GM12878 (cell line): ENCODE results near the gene HAUS7. TPM values are rescaled to one million over a fixed set of nuclear protein-coding genes. Genes with fewer than 3 reads are reported as not detected.

Experiments used
- ATAC-seq: fragments of 200-7000 bp; cut with Tn5 transposase; 3 replicates; pipeline ENCODE4 v1.9.1; 2020; ENCODE audit warnings: mild to moderate bottlenecking, moderate library complexity
- BruUV-seq: library from RNA; stranded (reverse); fragments of 400-500 nt; replicated peaks from 2 replicates; lab custom pipeline; 2021; lab: Mats Ljungman, UMichigan
- CTCF ChIA-PET: fragments of 300-600 bp; sonication (Branson Sonifier 250); formaldehyde crosslinking; extraction: SDS; loops from one replicate; lab custom pipeline; 2021; ENCODE audit warnings: inconsistent platforms; lab: Yijun Ruan, JAX
- POLR2A ChIA-PET: fragments of 350-600 bp; formaldehyde crosslinking; extraction: SDS; loops from one replicate; lab custom pipeline; 2021; ENCODE audit warnings: inconsistent platforms; lab: Charles Lee
- RAD21 ChIA-PET: fragments of 300-600 bp; sonication (Branson Sonifier 250); formaldehyde crosslinking; loops from one replicate; lab custom pipeline; 2023; ENCODE audit warnings: antibody characterized with exemption; ENCODE audit not compliant: unreplicated experiment; lab: Charles Lee
- SMC1A ChIA-PET: fragments of 300-600 bp; sonication (Branson Sonifier 250); formaldehyde crosslinking; loops from one replicate; lab custom pipeline; 2023; ENCODE audit not compliant: unreplicated experiment, uncharacterized antibody; lab: Charles Lee
- DNase-seq: peaks from one replicate; pipeline ENCODE4 v3.0.0-alpha.2; 2011; ENCODE audit warnings: low read depth, low spot score
- FAIRE-seq: peaks from 3 replicates; lab custom pipeline; 2011; peaks lifted over from hg19 to GRCh38; lab: Jason Lieb, UNC
- H2AFZ ChIP-seq: 2 replicates; pipeline ENCODE4 v1.6.0; 2011; ENCODE audit warnings: low read depth, low read length, control low read depth; ENCODE audit not compliant: control insufficient read depth
- H3K27ac ChIP-seq: 2 replicates; pipeline ENCODE4 v1.5.1; 2011; ENCODE audit warnings: control low read depth; ENCODE audit not compliant: control insufficient read depth, insufficient read depth
- H3K27me3 ChIP-seq, 2 experiments: replicated peaks in 1 of 2; 2 replicates each; pipeline versions ENCODE4 v1.6.0 to v1.6.1; 2011; ENCODE audit warnings: low read length in 1 of 2; ENCODE audit not compliant: control insufficient read depth in 2 of 2, insufficient read depth in 2 of 2
- H3K36me3 ChIP-seq, 2 experiments: 2 replicates each; pipeline ENCODE4 v1.5.1; 2011; ENCODE audit warnings: low read length in 1 of 2; ENCODE audit not compliant: control insufficient read depth in 2 of 2, insufficient read depth in 2 of 2
- H3K4me1 ChIP-seq: 2 replicates; pipeline ENCODE4 v1.6.1; 2011; ENCODE audit warnings: mild to moderate bottlenecking, low read length, moderate library complexity, mixed read lengths; ENCODE audit not compliant: control insufficient read depth, insufficient read depth
- H3K4me2 ChIP-seq: 2 replicates; pipeline ENCODE4 v1.6.0; 2011; ENCODE audit warnings: control low read depth; ENCODE audit not compliant: control insufficient read depth, insufficient read depth
- H3K4me3 ChIP-seq: fragments of 200-600 bp; sonication (generic); 2 replicates; pipeline ENCODE4 v1.5.1; 2016
- H3K79me2 ChIP-seq: 2 replicates; pipeline ENCODE4 v1.6.0; 2011; ENCODE audit warnings: low read length; ENCODE audit not compliant: control insufficient read depth, insufficient read depth
- H3K9ac ChIP-seq: 2 replicates; pipeline ENCODE4 v1.8.0; 2011; ENCODE audit warnings: low read length, control low read depth, mixed read lengths; ENCODE audit not compliant: control insufficient read depth, insufficient read depth
- H3K9me3 ChIP-seq: replicated peaks from 3 replicates; pipeline ENCODE4 v1.5.1; 2011; ENCODE audit warnings: mild to moderate bottlenecking, low read length; ENCODE audit not compliant: control insufficient read depth, insufficient read depth
- H4K20me1 ChIP-seq: 2 replicates; pipeline ENCODE4 v1.6.0; 2011; ENCODE audit not compliant: control insufficient read depth, insufficient read depth
- BHLHE40 ChIP-seq, 2 experiments: fragments of 450-650 bp in 1 of 2; IDR thresholded peaks; 2 replicates each; pipeline ENCODE4 v1.6.1; 2011 to 2017; ENCODE audit warnings: low read depth in 2 of 2, borderline replicate concordance in 1 of 2, improper control_type of control experiment in 1 of 2, low read length in 1 of 2, mild to moderate bottlenecking in 1 of 2
- CTCF ChIP-seq, 3 experiments: IDR thresholded peaks in 2 of 3; conservative IDR thresholded peaks in 1 of 3; 2 replicates each; pipeline ENCODE4 v1.5.1; 2011; ENCODE audit warnings: low read depth in 3 of 3, low read length in 3 of 3, mild to moderate bottlenecking in 3 of 3, control low read depth in 2 of 3, moderate library complexity in 2 of 3, inconsistent platforms in 1 of 3, mixed read lengths in 1 of 3; ENCODE audit not compliant: control insufficient read depth in 2 of 3, insufficient read depth in 1 of 3; ENCODE audit errors: extremely low read depth in 1 of 3
- JUND ChIP-seq: IDR thresholded peaks from 2 replicates; pipeline ENCODE4 v1.6.1; 2012; ENCODE audit warnings: low read depth, mild to moderate bottlenecking, low read length, improper control_type of control experiment, moderate library complexity
- LARP7 ChIP-seq: fragments of 450-650 bp; IDR thresholded peaks from 2 replicates; pipeline ENCODE4 v1.6.1; 2017; ENCODE audit warnings: mild to moderate bottlenecking
- MXI1 ChIP-seq: fragments of 150-350 bp; IDR thresholded peaks from 2 replicates; pipeline ENCODE4 v1.6.1; 2011; ENCODE audit warnings: low read depth, mild to moderate bottlenecking, inconsistent platforms, low read length, improper control_type of control experiment
- NKRF ChIP-seq: fragments of 450-650 bp; conservative IDR thresholded peaks from 2 replicates; pipeline ENCODE4 v1.6.1; 2017; ENCODE audit warnings: mild to moderate bottlenecking, moderate library complexity
- PKNOX1 ChIP-seq: fragments of 450-650 bp; IDR thresholded peaks from 2 replicates; pipeline ENCODE4 v1.6.1; 2016; ENCODE audit warnings: mild to moderate bottlenecking
- RBBP5 ChIP-seq: fragments of 200-600 bp; sonication (generic); conservative IDR thresholded peaks from 2 replicates; pipeline ENCODE4 v1.6.1; 2016
- REST ChIP-seq: IDR thresholded peaks from 2 replicates; pipeline ENCODE4 v1.6.1; 2012; ENCODE audit warnings: mild to moderate bottlenecking, low read depth, low read length
- SIN3A ChIP-seq: IDR thresholded peaks from 2 replicates; pipeline ENCODE4 v1.6.1; 2012; ENCODE audit warnings: low read depth, low read length, improper control_type of control experiment
- SMAD5 ChIP-seq: IDR thresholded peaks from 2 replicates; pipeline ENCODE4 v1.6.1; 2016; ENCODE audit warnings: antibody characterized with exemption, low read depth
- SREBF1 ChIP-seq: IDR thresholded peaks from 2 replicates; pipeline ENCODE4 v1.6.1; 2012; ENCODE audit warnings: mild to moderate bottlenecking, low read length
- WGBS: methylation state at CpG from one replicate; pipeline ENCODE4 v1.1.6; 2016; ENCODE audit warnings: low lambda C conversion rate; ENCODE audit not compliant: insufficient replicate concordance, insufficient coverage; ENCODE audit errors: missing lambda C conversion rate; 5-methylcytosine and 5-hydroxymethylcytosine counted together
- in situ Hi-C: fragments of 300-500 bp; cut with MboI; formaldehyde crosslinking; loops from 9 replicates; pipeline ENCODE4 v1.14.3; 2018; ENCODE audit warnings: mixed read lengths
- intact Hi-C: fragments of 100-400 bp; cut with micrococcal nuclease; formaldehyde crosslinking; loops from one replicate; pipeline ENCODE4 v1.14.2; 2022; ENCODE audit not compliant: unreplicated experiment
- polyA plus RNA-seq, 11 experiments: library from polyadenylated mRNA; depleted of rRNA in 4 of 11; unstranded in 6 of 11; stranded (reverse) in 5 of 11; fragments of >200 nt; fragmentation: Nextera tagmentation in 4 of 11; fragmentation: Illumina TruSeq in 1 of 11; extraction: Ambion mirVana in 4 of 11; extraction: Trizol in 1 of 11; gene quantifications; 1 replicate in 1 of 11; 2 replicates in 10 of 11; pipeline versions ENCODE4 v1.2.1 to v1.2.3, GENCODE V29; 2011 to 2016; ENCODE audit warnings: inconsistent platforms in 2 of 11, missing spikeins in 2 of 11, low read depth in 1 of 11
- total RNA-seq, 4 experiments: library from RNA; depleted of rRNA in 3 of 4; stranded (reverse); fragments of >200 nt in 3 of 4; fragmentation: Illumina TruSeq in 1 of 4; extraction: Trizol in 1 of 4; gene quantifications; 2 replicates each; pipeline versions ENCODE4 v1.2.1 to v1.2.3, GENCODE V29; 2013 to 2021

HAUS7 gene
- total and polyA plus RNA-seq, 10 of the 15 experiments (the other 5 are each of a cell fraction or from before 2014, with no cell fraction given): 6.7 to 63.3 (median 24.1) TPM

GRCh38 chrX:153469811-153470410 is 465 bp downstream of the HAUS7 start:
- H3K27me3 ChIP-seq: no peaks in the 10 kb centered on the region
- peak overlapping the region; percentile 72 for H3K4me2 ChIP-seq
- intact Hi-C loops: loop anchor here (2.0 kb wide), 1 partner anchor 37 kb away; no protein-coding TSS in a partner anchor
- H4K20me1 ChIP-seq: no peaks in the 10 kb centered on the region
- no peaks in the 10 kb centered on the region; a peak in 2 of 4 replicates for H3K36me3 ChIP-seq
- ChIA-PET RAD21 (no interaction called here), SMC1A (interaction anchor here (1.3 kb wide), 1 partner anchor 69 kb away, joined by 3 read pairs; no protein-coding TSS in a partner anchor), CTCF (interaction anchor here (0.6 to 2.3 kb wide), 4 partner anchors 37 to 528 kb away, joined by 3 to 7 read pairs (median 4); no protein-coding TSS in a partner anchor), POLR2A (no interaction called here)
- H3K9ac ChIP-seq: peak overlapping the region; percentile 47
- peaks cover 6% of the 10 kb centered on the region for H3K79me2 ChIP-seq
- H3K9me3 ChIP-seq: no peaks in the 10 kb centered on the region
- H2AFZ ChIP-seq: peak overlapping the region; percentile 63
- peak overlapping the region; percentile 31; the same call in 1 of the 2 replicates for H3K27ac ChIP-seq
- in situ Hi-C loops: no loop called here
- H3K4me3 ChIP-seq: peak overlapping the region; percentile 87
- ATAC-seq (peak; percentile 65), FAIRE-seq (no peak), DNase-seq (no peak)
- H3K4me1 ChIP-seq: no peaks in the 10 kb centered on the region
- 20% methylated on average over 18 of the region's 32 CpGs for WGBS
- TF ChIP-seq CTCF (IDR thresholded peaks at IDR 0.05 in 2 of 3, conservative IDR thresholded peaks at IDR 0.05 in 1 of 3; ENCODE audit: control insufficient read depth in 2 of 3, extremely low read depth in 1 of 3, insufficient read depth in 1 of 3, low read depth in 3 of 3, low read length in 3 of 3): 0 out of 6 replicates have a peak, but pooled peaks of 1 of the 3 experiments have one; percentile 0
- no peak for TF ChIP-seq PKNOX1
- peak in 1 of 2 experiments; percentile 43; a peak in 1 of 4 replicates for TF ChIP-seq BHLHE40 (IDR thresholded peaks at IDR 0.05; ENCODE audit: borderline replicate concordance in 1 of 2, low read depth in 2 of 2, low read length in 1 of 2)
- peak; percentile 55; the same call in 1 of the 2 replicates for TF ChIP-seq MXI1
- TF ChIP-seq REST: peak; percentile 80
- no peak for TF ChIP-seq SMAD5
- TF ChIP-seq NKRF: peak; percentile 78; the same call in 1 of the 2 replicates
- TF ChIP-seq SIN3A: peak; percentile 21; the same call in 1 of the 2 replicates
- TF ChIP-seq RBBP5: no peak
- TF ChIP-seq SREBF1: no peak
- TF ChIP-seq LARP7: no peak
- TF ChIP-seq JUND: no peak
- BruUV-seq: TSS peak; percentile 63
